Measurements from ENCODE around the gene TUFT1.
"Not testable (repeated sequence)": the region's sequence is repeated elsewhere in the genome, so short reads cannot be mapped to it uniquely, and the experiment has no call there.

The TUFT1 gene

GRCh38 chr1:151616505-151616849, 76.4 kb downstream of the TUFT1 start:
- no peak for DNase-seq (ENCODE audit: low read depth)

GRCh38 chr1:151618003-151618402, 77.9 kb downstream of the TUFT1 start:
- no peak for DNase-seq (ENCODE audit: low read depth)
- TF ChIP-seq, protein P1, sequence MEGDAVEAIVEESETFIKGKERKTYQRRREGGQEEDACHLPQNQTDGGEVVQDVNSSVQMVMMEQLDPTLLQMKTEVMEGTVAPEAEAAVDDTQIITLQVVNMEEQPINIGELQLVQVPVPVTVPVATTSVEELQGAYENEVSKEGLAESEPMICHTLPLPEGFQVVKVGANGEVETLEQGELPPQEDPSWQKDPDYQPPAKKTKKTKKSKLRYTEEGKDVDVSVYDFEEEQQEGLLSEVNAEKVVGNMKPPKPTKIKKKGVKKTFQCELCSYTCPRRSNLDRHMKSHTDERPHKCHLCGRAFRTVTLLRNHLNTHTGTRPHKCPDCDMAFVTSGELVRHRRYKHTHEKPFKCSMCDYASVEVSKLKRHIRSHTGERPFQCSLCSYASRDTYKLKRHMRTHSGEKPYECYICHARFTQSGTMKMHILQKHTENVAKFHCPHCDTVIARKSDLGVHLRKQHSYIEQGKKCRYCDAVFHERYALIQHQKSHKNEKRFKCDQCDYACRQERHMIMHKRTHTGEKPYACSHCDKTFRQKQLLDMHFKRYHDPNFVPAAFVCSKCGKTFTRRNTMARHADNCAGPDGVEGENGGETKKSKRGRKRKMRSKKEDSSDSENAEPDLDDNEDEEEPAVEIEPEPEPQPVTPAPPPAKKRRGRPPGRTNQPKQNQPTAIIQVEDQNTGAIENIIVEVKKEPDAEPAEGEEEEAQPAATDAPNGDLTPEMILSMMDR (IDR thresholded peaks at IDR 0.05; ENCODE audit: control insufficient read depth, insufficient read depth, low read depth, low read length, missing control alignments), result no peak
- H3K4me3 ChIP-seq (ENCODE audit: control insufficient read depth, low read depth, low read length), result no peak overlapping the region

More at GRCh38 chr1:151616505-151616849, 76.4 kb downstream of the TUFT1 start:
- TF ChIP-seq, protein P1 (IDR thresholded peaks at IDR 0.05; ENCODE audit: control insufficient read depth, insufficient read depth, low read depth, low read length, missing control alignments), result no peak
- no peak overlapping the region for H3K4me3 ChIP-seq (ENCODE audit: control insufficient read depth, low read depth, low read length)

GRCh38 chr1:151618470-151618869, 78.4 kb downstream of the TUFT1 start:
- TF ChIP-seq, protein P1 (IDR thresholded peaks at IDR 0.05; ENCODE audit: control insufficient read depth, insufficient read depth, low read depth, low read length, missing control alignments), result no peak
- no peak overlapping the region for H3K4me3 ChIP-seq (ENCODE audit: control insufficient read depth, low read depth, low read length)
- no peak for DNase-seq (ENCODE audit: low read depth)

DNA sequence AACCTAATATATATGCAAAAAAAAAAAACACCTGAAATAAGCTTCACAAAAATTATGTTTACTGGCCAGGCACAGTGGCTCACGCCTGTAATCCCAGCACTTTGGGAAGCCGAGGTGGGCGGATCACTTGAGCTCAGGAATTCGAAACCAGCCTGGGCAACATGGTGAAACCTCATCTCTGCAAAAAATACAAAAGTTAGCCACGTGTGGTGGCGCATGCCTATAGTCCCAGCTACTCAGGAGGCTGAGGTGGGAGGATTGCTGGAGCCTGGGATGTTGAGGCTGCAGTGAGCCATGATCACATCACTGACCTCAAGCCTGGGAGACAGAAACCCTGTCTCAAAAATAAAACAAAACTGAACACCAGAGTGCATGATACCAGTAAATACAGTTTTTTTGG, 78.9 kb downstream of the TUFT1 start:
- DNase-seq (ENCODE audit: low read depth); H3K4me3 ChIP-seq (ENCODE audit: control insufficient read depth, low read depth, low read length): not testable (repeated sequence)

- no peak for DNase-seq (ENCODE audit: low read depth)
- H3K4me3 ChIP-seq (ENCODE audit: control insufficient read depth, low read depth, low read length), result no peak overlapping the region
- TF ChIP-seq, protein P1 (IDR thresholded peaks at IDR 0.05; ENCODE audit: control insufficient read depth, insufficient read depth, low read depth, low read length, missing control alignments), result no peak
Observed at GRCh38 chr1:151619489-151620093, 79.5 kb downstream of the TUFT1 start.

DNA sequence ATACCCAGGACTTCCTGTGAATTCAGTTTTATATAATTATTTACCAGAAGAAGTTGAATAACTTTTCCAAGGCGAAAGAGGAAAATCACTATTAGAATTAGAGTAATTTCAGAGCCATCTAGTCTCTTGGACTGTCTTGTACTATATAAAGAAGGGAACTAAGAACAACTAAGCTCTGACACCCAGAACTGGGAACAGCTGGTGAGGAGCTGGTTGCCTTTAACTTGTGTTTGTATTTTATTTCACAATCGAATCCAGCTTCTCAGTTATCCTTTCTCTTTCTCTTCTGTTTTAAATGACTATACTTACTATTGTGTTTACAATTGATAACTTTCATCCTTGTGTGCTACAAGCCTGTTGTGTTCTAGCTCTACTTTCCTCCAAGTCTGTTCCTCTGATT, 80.2 kb downstream of the TUFT1 start:
- H3K4me3 ChIP-seq (ENCODE audit: control insufficient read depth, low read depth, low read length), result no peak overlapping the region
- DNase-seq (ENCODE audit: low read depth), result no peak
- TF ChIP-seq, protein P1 (IDR thresholded peaks at IDR 0.05; ENCODE audit: control insufficient read depth, insufficient read depth, low read depth, low read length, missing control alignments), result no peak

DNA sequence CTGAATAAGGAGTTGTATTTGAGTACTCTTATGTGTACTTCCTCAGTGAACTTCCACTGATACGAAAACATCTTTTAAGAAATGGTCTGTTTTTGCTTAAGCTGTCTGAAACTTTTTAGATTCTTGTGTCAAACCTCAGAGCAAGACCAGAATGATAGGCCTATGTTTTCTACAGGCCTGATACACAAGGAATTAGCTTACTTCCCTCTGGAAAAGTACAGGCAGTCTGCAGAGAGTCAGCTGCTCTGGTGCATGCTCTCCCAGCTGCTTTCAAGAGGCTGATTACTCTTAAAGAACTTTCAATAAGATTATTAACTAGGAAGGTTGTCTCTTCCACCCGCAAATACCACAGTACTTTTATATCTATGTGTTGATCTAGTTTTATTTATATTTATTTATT, 81.2 kb downstream of the TUFT1 start:
- no peak for DNase-seq (ENCODE audit: low read depth)
- no peak overlapping the region for H3K4me3 ChIP-seq (ENCODE audit: control insufficient read depth, low read depth, low read length)
- TF ChIP-seq, protein P1 (IDR thresholded peaks at IDR 0.05; ENCODE audit: control insufficient read depth, insufficient read depth, low read depth, low read length, missing control alignments), result no peak
